ENCODE measurements around the gene SDK2.

- TF ChIP-seq CTCF (IDR thresholded peaks at IDR 0.05): no peak
- TF ChIP-seq POLR2A (IDR thresholded peaks at IDR 0.05): no peak
Measured at GRCh38 chr17:73286863-73287296, 357.4 kb downstream of the SDK2 start.
